Activated naive CD4-positive, alpha-beta T cell (primary cell): ENCODE measurements around the gene TTLL1.
"Not testable (repeated sequence)": the region's sequence is repeated elsewhere in the genome, so short reads cannot be mapped to it uniquely, and the experiment has no call there.

Source experiments
- DNase-seq, 4 experiments: peaks; one replicate each; lab custom pipeline; 2025; lab: John Stamatoyannopoulos, UW

TTLL1 gene

DNA sequence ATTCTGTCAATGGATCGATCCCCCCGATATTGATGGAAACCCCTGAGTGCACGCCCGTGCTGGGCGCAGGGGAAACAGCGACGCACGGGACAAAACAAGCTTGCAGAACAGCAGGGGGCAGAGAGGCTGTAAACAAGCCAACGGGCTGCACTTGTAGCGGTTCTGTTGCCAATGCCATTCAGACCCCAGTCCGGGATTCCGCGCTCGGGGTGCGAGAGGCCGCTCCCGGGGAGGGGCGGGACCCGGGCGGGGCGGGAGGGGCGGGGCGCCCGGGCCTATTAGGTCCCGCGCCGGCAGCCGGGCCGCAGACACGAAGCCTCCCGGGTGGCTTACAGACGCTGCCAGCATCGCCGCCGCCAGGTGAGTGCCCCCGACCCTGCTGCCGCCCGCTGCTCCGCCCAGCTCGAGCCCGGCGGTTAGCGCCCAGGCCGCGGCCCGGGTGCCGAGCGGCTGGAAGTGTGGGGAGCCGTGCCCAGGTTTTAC is 21.3 kb upstream of the TTLL1 start, which contains the start of gene BIK:
Gene BIK (plus strand): TSS at position 307 of the 483 bp plus-strand sequence. CDS start 13,273 bp downstream, outside the sequence.
- peak in 2 of 4 experiments; percentile 13 to 38 for DNase-seq

DNA sequence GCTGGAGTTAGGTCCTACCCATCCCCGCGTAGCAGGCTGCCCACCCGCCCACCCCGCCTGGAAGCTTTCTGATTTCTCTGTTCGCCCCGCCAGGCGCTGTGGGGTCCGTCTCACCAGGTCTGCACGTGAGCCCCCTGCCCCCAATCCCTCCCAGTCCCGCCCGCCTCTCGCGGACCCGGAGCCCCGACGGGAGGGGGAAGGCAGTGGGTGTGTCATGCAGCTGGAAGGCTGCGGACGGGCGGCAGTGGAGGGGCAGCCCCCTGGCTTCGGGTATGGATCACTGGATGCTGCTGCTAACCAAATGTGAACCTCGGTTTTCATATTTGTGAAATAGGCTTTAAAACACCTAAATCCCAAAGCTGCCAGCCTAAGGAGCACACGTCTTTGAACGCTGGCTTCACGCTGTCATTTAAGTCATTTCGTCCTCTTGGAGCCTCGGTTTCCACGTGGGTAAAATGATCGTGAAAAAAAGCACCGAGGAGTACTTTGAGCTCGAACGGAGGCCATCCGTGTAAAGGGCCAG is 20.8 kb upstream of the TTLL1 start:
- peak in 1 of 4 experiments; percentile 20 for DNase-seq

DNA sequence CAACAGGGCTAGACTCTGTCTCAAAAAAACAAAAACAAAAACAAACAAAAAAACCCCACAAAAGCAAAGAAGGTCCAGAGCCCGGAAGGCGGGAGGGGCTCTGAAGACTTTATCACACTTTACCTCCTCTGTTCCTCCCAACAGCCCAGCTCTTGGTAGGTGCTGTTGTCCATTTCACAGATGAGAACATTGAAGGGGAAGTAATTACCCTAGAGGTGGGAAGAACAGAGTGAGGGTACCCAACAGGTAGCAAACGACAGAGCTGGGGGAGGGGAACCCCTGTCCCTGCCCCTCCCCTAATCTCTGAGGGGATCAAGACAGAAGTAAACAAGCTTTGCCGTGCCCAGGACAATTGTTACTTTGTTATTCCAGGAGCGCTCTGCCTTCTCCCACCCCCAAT is 20.3 kb upstream of the TTLL1 start:
- DNase-seq, result no peak

DNA sequence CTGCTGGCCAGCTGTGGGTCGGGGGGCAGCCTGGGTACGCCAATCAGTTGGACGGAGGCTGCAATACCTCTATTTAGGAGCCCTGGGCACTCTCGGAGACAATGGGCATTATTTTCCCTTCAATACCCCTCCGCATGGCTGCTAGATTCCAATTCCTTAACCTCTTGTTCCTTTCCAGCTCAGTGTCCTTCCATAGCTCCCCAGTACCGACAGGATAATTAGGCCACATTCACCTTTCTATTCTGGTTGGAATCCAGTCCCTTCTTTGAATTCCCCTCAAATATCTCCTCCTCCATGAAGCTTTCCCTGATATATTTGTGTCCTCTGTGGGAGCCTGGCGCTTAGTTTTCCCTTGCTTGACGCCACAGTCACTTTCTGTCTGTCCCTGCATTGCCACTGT is 17.1 kb upstream of the TTLL1 start:
- no peak for DNase-seq

DNA sequence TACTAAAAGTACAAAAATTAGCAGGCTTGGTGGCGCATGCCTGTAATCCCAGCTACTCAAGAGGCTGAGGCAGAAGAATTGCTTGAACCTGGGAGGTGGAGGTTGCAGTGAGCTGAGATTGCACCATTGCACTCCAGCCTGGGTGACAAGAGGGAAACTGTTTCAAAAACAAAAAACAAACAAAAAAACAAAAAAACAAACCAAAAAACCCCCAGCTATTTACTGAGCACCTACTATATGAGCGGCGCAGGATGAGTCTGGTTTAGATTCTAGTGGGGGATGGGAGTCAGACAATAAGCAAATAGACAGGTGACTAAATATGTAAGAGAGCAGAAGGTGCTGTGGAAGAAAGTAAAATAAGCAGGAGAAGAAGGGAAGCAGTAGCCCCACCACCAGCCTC is 15.8 kb upstream of the TTLL1 start:
- DNase-seq, result not testable (repeated sequence)

DNA sequence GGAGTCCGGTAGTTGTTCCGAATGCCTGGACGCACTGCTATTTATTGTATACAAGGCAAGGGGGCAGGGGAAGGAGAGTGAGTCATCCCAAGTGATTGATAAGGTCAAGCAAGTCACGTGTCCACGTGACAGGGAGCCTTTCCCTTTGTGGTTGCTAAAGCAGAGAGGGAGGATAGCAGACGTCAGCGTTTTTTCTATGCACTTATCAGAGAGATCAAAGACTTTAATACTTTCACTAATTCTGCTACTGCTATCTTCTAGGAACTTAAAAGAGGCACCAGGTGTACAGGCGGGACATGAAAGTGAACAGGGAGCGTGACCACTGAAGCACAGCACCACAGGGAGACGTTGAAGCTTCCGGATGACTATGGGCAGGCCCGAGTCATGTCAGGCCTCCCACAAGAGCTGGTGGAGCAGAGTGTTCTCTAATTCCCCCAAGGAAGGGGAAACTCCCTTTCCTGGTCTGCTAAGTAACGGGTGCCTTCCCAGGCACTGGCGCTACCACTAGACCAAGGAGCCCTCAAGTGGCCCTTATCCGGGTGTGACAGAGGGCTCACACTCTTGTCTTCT is 14.9 kb upstream of the TTLL1 start:
- DNase-seq, result not testable (repeated sequence)

DNA sequence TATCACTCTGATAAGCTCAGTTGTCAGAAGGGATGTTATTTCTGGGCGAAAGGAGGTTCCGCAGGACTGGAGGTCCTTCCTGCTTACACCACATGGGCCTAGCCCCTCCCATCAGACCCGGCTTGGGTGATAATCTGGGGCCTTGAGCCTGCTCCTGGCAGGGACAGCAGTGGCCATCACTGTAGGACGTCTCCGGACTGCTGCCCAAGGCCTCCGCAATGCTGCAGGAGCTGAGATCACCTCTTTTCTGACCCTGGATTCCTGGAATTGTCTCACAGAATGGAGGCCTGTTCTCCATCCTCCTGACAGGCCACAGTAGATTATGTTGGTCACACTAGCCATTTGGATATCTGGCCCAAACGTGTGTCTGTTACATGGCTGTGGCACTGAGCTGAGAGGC is 12.1 kb upstream of the TTLL1 start:
- DNase-seq, result no peak

DNA sequence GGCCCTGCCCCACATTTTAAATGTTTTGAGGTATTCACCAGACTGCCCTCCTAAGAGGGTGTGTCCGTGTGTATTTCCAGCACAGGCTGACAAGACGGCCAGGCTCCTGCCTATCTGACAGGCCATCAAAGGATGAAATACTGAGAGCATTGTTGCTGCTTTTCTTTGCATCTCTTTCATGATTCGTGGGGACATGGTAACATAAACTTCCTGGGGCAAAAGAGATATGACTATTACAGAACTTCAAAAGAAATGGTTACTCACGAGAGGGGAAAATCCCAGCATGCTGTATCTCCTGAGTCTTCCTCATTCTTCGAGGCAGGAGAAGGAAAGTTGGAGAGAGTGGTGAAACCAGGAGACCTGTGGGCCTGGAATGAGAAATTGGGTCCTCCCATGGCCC is 11.0 kb upstream of the TTLL1 start:
- DNase-seq, result no peak

DNA sequence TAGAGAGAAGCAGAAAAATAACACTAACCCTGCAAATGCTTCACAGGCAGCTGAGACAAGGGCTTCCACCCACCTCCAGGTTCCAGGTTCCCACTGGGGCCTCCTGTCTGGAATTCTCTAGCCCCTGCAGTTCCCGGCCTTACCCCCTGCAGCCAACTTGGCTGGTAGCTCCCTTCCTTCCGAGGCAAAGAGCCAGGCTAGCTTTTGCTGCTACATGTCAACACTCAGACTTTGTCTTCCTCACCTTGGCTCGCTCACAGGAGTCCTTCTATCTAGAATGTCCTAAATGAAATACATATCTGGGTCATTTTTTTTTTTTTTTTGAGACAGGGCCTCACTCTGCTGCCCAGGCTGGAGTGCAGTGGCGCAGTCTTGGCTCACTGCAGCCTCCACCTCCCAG is 9.9 kb upstream of the TTLL1 start:
- DNase-seq, result no peak

DNA sequence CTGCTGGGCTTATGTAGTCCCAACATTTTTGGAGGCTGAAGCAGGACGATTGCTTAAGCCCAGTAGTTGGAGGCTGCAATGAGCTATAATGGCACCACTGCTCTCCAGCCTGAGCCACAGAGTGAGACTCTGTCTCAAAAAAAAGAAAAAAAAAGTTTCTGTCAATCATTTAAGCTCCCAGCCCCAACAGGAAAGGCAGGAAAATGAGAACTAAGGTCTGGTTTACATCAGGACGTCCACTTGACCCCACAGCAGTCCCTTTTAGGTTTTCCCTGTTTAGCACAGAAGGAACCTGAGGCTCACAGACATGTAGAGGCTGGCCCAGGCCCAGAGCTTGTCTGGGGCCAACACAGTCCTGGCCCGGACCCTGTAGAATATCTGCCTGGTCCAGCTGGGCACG is 9.2 kb upstream of the TTLL1 start:
- DNase-seq, result no peak

DNA sequence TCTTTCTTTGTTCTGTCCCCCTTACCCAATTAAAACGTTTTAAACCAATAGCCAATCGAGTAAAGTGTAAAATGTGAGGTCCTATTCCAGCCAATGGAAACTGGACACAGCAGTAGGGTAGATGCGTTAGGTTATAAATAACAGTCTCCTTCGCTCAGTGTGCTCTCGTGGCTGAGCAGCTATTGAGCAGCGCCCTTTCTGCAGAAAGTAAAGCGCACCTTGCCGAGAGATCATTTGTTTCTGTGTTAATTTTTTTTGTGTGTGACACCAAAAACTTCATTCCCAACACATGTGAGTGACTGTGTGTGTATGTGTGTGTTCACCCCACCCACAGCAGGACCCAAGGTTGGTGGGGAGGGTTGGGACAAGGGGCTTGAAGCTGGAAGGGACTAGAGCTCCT is 7.2 kb upstream of the TTLL1 start:
- DNase-seq, result no peak

DNA sequence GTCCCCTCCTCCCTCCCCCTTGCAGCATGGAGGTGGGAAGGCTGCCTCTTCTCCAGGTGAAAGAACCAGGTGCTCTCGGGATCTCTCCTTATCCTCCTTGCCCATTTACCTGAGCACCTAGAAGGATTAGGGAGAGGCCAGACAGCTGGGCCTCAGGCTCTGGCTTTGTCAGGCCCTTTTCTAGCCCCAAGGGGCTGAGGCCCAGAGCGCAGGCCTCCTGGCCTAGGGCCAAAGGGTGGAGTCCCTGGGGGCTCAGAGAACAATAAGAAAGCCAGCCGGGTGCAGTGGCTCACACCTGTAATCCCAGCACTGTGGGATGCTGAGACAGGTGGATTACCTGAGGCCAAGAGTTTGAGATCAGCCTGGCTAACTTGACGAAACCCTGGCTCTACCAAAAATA is 5.4 kb upstream of the TTLL1 start:
- DNase-seq, result no peak

DNA sequence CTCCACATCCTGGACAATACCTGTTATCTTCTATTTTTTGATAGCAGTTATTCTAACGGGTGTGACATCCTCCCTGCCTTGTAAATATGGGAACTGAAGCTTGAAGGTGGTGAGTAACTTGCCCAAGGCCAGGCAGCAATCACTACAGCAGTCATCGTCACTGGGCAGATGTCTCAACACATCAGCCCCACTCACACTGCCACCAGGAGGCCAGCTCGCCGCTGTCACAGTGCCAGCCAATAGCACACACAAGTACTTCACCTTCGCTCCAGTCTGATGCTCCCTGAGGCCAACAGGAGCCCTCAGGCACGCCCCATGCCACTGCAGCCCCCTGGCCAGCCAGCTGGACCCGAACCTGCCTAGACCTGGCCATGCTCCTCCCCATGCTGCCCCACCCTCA is 4.9 kb upstream of the TTLL1 start:
- DNase-seq, result no peak

DNA sequence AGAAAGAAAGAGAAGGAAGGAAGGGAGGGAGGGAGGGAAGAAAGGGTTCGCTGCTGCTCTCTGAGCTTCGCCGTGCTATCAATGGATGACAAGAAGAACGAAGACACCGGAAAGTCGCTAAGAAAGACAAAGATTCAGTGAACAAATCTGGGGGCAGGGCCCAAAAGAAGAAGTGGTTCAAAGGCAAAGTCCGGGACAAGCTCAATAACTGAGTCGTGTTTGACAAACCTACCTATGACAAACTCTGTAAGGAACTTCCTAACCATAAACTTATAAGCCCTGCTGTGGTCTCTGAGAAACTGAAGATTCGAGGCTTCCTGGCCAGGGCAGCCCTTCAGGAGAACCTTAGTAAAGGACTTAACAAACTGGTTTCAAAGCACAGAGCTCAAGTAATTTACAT is 2.9 kb upstream of the TTLL1 start:
- DNase-seq, result no peak

DNA sequence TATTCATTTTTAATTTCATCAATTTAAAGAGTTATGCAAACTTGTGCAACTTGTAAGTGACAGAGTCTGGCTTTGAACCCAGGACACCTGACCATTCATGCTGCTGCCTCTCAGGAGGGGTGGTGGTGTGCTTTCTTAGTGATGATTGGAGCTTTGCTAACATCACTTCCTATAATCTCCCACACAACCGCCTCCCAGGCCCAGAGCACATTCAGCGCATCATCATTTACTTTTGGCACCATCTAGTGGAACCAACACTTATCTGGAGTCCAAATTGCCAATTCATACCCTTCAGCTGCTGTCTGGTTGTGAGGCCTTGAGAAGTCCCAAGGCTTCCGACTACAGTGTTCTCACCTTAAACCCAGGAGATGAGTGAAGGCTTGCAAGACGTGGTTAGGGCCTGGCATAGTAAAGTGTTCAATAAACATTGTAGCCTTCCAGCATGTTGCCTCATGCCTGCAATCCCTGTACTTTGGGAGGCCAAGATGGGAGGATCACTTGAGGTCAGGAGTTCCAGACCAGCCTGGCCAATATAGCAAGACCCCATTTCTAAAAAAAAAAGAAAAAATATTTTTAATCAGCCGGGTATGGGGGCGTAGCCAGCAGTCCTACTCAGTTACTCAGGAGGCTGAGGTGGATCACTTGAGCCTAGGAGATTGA is 1.1 kb upstream of the TTLL1 start:
- peak in 1 of 4 experiments; percentile 3 for DNase-seq

DNA sequence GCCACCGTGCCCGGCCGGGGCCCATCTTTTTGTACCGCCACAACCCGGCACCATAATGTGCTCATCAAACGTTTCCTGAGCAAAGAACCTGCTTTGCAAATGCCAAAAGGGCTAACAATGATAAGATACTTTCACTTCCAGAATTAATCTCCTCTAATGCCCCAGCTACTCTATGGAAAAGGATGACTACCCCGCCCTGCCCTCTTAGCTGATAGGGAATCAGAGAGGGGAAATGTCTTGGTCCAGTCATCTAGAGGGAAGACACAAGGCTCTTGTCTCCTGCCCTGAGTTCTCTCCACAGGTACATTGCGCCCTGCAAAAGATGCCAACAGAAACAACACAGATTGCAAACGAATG is 586 bp downstream of the TTLL1 start:
- DNase-seq, result no peak

DNA sequence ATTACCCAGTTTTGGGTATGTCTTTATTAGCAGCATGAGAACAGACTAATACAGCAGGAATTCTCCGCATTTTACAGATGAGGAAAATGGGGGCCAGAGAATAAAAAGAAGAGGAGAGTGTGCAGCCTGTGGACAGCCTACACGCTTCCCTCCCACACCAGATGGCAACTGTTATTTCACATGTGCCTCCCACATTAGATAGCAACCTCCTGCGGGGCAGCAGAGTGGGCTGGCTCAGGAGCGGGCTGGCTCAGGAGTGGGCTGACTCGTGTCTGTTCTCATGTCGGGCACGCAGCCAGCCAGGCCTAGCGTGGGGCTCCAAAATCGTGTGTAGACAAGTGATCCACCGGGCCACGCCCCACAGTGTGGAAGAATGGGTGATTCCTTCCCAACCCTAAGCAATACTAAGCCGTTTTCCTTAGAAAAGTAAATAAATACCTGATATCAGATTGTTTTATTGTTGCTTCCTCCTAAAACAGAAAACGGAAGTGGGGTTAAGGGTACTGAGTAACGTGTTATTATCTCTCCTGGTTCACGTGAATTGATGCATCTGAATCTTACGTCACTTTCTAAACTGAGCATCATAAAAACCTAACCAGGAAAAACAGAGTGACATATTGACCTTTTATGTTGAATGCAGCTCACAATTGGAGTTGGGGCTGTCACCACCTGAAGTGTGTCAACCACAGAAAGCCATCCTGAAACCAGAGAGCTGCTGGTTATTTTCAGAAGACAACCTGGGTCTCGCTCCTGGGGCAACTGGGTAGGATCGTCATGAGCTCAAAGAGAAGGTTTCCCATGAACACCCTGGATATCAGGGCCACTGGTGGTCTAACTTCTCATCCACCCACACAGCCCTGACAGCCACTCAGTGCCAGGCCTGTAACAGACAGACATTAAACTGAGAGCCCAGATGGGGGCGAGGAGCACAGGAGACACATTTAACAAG is 3.3 kb downstream of the TTLL1 start:
- no peak for DNase-seq

DNA sequence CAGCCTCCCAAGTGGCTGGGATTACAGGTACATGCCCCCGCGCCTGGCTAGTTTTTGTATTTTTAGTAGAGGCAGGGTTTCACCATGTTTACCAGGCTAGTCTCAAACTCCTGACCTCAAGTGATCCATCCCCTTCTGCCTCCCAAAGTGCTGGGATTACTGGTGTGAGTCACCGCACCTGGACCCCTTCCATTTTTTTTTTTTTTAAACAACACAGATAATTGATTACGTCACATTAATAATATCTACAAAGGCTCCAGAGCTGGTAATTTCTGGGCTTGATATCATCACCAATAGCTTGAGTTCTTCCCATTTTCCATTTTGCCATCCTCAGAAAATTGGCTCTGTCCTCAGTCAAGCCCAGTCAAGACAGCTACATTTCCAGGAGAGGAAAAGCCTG is 7.2 kb downstream of the TTLL1 start:
- DNase-seq, result no peak

DNA sequence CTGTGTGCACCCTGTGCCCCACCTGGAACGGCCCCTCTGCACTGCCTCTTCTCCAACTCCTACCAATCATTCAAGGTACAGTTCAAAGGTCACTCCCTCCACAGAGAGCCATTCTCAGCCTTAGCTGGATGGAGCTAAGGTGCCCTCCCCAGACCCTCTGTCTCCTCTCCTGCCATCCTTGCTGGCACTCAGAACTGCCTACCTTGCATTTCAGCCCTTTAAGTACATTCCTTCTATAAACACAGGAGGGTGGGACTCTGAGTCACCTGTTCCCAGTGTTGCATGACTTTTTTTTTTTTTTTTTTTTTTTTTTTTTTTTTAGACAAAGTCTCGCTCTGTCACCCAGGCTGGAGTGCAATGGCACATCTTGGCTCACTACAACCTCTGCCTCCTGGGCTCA is 8.6 kb downstream of the TTLL1 start:
- no peak for DNase-seq

DNA sequence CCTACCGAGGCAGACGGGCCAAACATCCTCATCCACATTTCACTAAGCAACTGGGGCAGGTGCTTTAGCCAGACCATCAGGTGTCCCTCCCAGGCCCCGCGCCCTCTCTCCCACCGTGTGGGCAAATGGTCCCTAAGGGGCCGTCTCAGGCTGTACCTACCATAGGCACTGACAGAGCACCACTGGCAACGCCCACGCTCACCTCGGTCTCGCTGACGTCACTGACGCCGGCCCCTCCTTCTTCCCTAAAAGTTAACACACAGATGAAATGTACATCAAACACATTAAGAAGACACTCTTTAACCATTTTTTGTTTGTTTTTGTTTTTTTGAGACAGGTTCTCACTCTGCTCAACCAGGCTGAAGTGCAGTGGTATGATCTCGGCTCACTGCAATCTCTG is 9.4 kb downstream of the TTLL1 start:
- no peak for DNase-seq

DNA sequence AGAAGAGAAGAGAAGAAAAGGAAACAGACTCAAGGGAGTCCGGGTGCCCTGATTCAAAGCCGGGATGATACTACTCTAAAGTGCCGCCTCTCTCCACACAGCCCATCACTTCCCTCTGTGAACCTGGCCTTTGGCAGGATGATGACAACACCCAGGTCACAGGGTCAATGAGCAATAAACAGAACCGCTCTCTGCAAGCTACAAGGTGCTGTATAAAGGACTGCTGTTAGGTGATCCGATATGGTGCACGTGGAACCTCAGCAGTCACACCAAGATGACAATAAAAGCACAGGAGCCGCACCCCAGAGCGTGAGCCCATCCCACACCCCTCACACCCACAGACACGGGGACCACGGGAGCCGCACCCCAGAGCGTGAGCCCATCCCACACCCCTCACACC is 10.7 kb downstream of the TTLL1 start:
- DNase-seq, result no peak

DNA sequence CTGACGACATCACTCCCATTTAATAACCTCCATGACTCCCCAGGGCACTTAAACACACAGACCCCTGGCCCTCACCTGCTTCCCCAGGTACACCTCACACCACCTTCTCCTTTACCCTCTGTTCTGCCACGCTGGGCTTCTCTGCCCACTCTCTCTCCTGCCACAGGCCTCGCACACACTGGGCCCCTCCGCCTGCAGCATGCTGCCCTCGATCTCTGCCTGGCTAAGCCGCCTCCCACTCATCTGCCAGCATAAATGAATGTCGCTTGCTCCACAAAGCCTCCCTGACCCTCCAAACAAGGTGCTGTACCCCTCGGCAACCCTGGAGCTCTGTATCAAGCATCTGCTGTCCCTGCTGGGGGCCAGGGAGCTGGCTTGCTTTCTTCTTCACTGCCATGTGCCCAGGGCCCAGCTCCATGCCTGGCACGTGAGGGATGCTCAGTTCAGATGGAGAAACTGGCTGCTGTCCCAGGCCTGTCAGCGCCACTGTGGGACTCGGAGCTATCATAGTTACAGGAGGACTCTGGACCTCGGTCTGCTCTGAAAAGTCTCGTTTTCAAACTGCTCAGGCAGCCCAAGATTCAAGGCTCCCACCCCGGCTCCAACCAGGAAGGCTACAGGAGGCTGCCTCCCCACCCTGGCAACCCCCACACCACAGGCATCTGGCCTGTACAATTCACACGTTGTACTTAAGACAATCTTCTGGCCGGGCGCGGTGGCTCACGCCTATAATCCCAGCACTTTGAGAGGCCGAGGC is 11.9 kb downstream of the TTLL1 start:
- DNase-seq, result no peak
